GM23248 (cell line): ENCODE measurements around the gene IBSP.

ENCODE experiments used
- EZH2 ChIP-seq: fragments of 200-600 bp; sonication (generic); IDR thresholded peaks from 2 replicates; pipeline ENCODE4 v1.6.1; 2018; ENCODE audit warnings: antibody characterized with exemption, mild to moderate bottlenecking; ENCODE audit not compliant: insufficient read depth, poor library complexity, severe bottlenecking
- EZH2phosphoT487 ChIP-seq: fragments of 200-600 bp; sonication (generic); IDR thresholded peaks from 2 replicates; pipeline ENCODE4 v1.6.1; 2018; ENCODE audit warnings: antibody characterized with exemption, moderate library complexity, mild to moderate bottlenecking, low read depth; ENCODE audit not compliant: insufficient read depth

GRCh38 chr4:87838890-87839591, 39.7 kb downstream of the IBSP start:
- TF ChIP-seq EZH2 (no peak), EZH2phosphoT487 (no peak)
